Mammary epithelial cell (primary cell): ENCODE measurements around the gene CLCN3.

Source experiments
- CTCF ChIP-seq, 2 donors: IDR thresholded peaks in 1 of 2; conservative IDR thresholded peaks in 1 of 2; 2 replicates each; pipeline ENCODE4 v1.5.1; 2011 to 2012; ENCODE audit warnings: inconsistent platforms in 2 of 2, low read length in 2 of 2, mild to moderate bottlenecking in 2 of 2, control low read depth in 1 of 2, low read depth in 1 of 2; ENCODE audit not compliant: insufficient read depth in 1 of 2; ENCODE audit errors: extremely low read depth in 1 of 2
- EZH2 ChIP-seq: IDR thresholded peaks from 2 replicates; pipeline ENCODE4 v1.6.1; 2012; ENCODE audit warnings: low read length, inconsistent platforms, borderline replicate concordance

- no peak for TF ChIP-seq CTCF (conservative IDR thresholded peaks at IDR 0.05 in 1 of 2, IDR thresholded peaks at IDR 0.05 in 1 of 2; ENCODE audit: extremely low read depth in 1 of 2, insufficient read depth in 1 of 2, low read depth in 1 of 2, low read length in 2 of 2)
- TF ChIP-seq EZH2: no peak
Measured at GRCh38 chr4:169727616-169728015, 107.2 kb downstream of the CLCN3 start.
